GM23248 (cell line): ENCODE results near the gene ATF6.

Source experiments
- EZH2 ChIP-seq: fragments of 200-600 bp; sonication (generic); IDR thresholded peaks from 2 replicates; pipeline ENCODE4 v1.6.1; 2018; ENCODE audit warnings: antibody characterized with exemption, mild to moderate bottlenecking; ENCODE audit not compliant: insufficient read depth, poor library complexity, severe bottlenecking
- EZH2phosphoT487 ChIP-seq: fragments of 200-600 bp; sonication (generic); IDR thresholded peaks from 2 replicates; pipeline ENCODE4 v1.6.1; 2018; ENCODE audit warnings: antibody characterized with exemption, moderate library complexity, mild to moderate bottlenecking, low read depth; ENCODE audit not compliant: insufficient read depth

- TF ChIP-seq EZH2 = no peak
- TF ChIP-seq EZH2phosphoT487 = no peak
Measured at GRCh38 chr1:161972828-161973227, 206.7 kb downstream of the ATF6 start.
